ENCODE measurements around the gene ACAD10. TPM values are rescaled to one million over a fixed set of nuclear protein-coding genes. Genes with fewer than 3 reads are reported as not detected.

Gene ACAD10
- total RNA-seq, 1 donor from 2014 or later = 16.9 TPM

- no peaks in the 10 kb centered on the region for H3K27me3 Mint-ChIP-seq (ENCODE audit: low read depth, unreplicated experiment)
- peak overlapping the region; percentile 96 for H3K27ac Mint-ChIP-seq (ENCODE audit: unreplicated experiment)
- Histone ChIP-seq H3K36me3 (ENCODE audit: insufficient read depth, low read length) (peaks cover 12% of the 10 kb centered on the region), H2AFZ (ENCODE audit: low read depth, low read length) (peak overlapping the region; percentile 95), H3K9ac (ENCODE audit: low read length) (peak overlapping the region; percentile 95), H3K79me2 (ENCODE audit: insufficient read depth, low read length) (peaks cover 53% of the 10 kb centered on the region), H3K9me3 (ENCODE audit: insufficient read depth, low read depth, low read length) (no peaks in the 10 kb centered on the region), H3K4me1 (ENCODE audit: insufficient read depth, low read length) (peaks cover 18% of the 10 kb centered on the region), H3K27ac (ENCODE audit: low read depth, low read length) (peak overlapping the region; percentile 76), H3K4me3 (ENCODE audit: insufficient read depth, low read depth, low read length) (peak overlapping the region; percentile 99), H4K20me1 (ENCODE audit: insufficient read depth, low read length) (peaks cover 23% of the 10 kb centered on the region), H3K27me3 (ENCODE audit: insufficient read depth, low read length) (no peaks in the 10 kb centered on the region), H3K4me2 (ENCODE audit: low read length) (peak overlapping the region; percentile 98)
- H3K36me3 Mint-ChIP-seq (ENCODE audit: low read depth, unreplicated experiment) = peaks cover 6% of the 10 kb centered on the region
- no peak for TF ChIP-seq EZH2 (IDR thresholded peaks at IDR 0.05; ENCODE audit: insufficient read depth, low read length)
- no peak for TF ChIP-seq CTCF (IDR thresholded peaks at IDR 0.05; ENCODE audit: insufficient read depth, low read depth, low read length)
- DNase-seq (ENCODE audit: low read depth) = no peak
- H3K9me3 Mint-ChIP-seq (ENCODE audit: unreplicated experiment) = no peaks in the 10 kb centered on the region
- peak overlapping the region; percentile 99 for H3K4me3 Mint-ChIP-seq (ENCODE audit: unreplicated experiment)
- peaks cover 14% of the 10 kb centered on the region for H3K4me1 Mint-ChIP-seq (ENCODE audit: low read depth, unreplicated experiment)
- no peak for FAIRE-seq
These were observed 487 bp upstream of the ACAD10 start for GRCh38 chr12:111685322-111685810.

GRCh38 chr12:111686574-111687105, 787 bp downstream of the ACAD10 start:
- peak overlapping the region; percentile 98 for H3K4me2 ChIP-seq (ENCODE audit: low read length)
- DNase-seq (ENCODE audit: low read depth) (no peak), FAIRE-seq (no peak)
- H3K27me3 ChIP-seq (ENCODE audit: insufficient read depth, low read length) = no peaks in the 10 kb centered on the region
- Mint-ChIP-seq H3K9me3 (ENCODE audit: unreplicated experiment) (no peaks in the 10 kb centered on the region), H3K4me1 (ENCODE audit: low read depth, unreplicated experiment) (peaks cover 14% of the 10 kb centered on the region), H3K27ac (ENCODE audit: unreplicated experiment) (peak overlapping the region; percentile 94), H3K27me3 (ENCODE audit: low read depth, unreplicated experiment) (no peaks in the 10 kb centered on the region), H3K4me3 (ENCODE audit: unreplicated experiment) (peak overlapping the region; percentile 99), H3K36me3 (ENCODE audit: low read depth, unreplicated experiment) (peaks cover 7% of the 10 kb centered on the region)
- H3K4me3 ChIP-seq (ENCODE audit: insufficient read depth, low read depth, low read length) = peak overlapping the region; percentile 99
- H3K4me1 ChIP-seq (ENCODE audit: insufficient read depth, low read length) = peaks cover 18% of the 10 kb centered on the region
- no peaks in the 10 kb centered on the region for H3K9me3 ChIP-seq (ENCODE audit: insufficient read depth, low read depth, low read length)
- peak overlapping the region; percentile 95 for H2AFZ ChIP-seq (ENCODE audit: low read depth, low read length)
- TF ChIP-seq CTCF (IDR thresholded peaks at IDR 0.05; ENCODE audit: insufficient read depth, low read depth, low read length) (no peak), EZH2 (IDR thresholded peaks at IDR 0.05; ENCODE audit: insufficient read depth, low read length) (no peak)
- H4K20me1 ChIP-seq (ENCODE audit: insufficient read depth, low read length) = peaks cover 26% of the 10 kb centered on the region
- H3K36me3 ChIP-seq (ENCODE audit: insufficient read depth, low read length) = peaks cover 4% of the 10 kb centered on the region
- H3K9ac ChIP-seq (ENCODE audit: low read length) = peak overlapping the region; percentile 95
- peak overlapping the region; percentile 76 for H3K27ac ChIP-seq (ENCODE audit: low read depth, low read length)
- peaks cover 53% of the 10 kb centered on the region for H3K79me2 ChIP-seq (ENCODE audit: insufficient read depth, low read length)

GRCh38 chr12:111687255-111687654, 1.4 kb downstream of the ACAD10 start:
- Histone ChIP-seq H3K9me3 (ENCODE audit: insufficient read depth, low read depth, low read length) (no peaks in the 10 kb centered on the region), H3K27ac (ENCODE audit: low read depth, low read length) (no peak overlapping the region), H3K9ac (ENCODE audit: low read length) (peak overlapping the region; percentile 95), H3K4me1 (ENCODE audit: insufficient read depth, low read length) (peaks cover 18% of the 10 kb centered on the region), H3K4me3 (ENCODE audit: insufficient read depth, low read depth, low read length) (no peak overlapping the region), H3K36me3 (ENCODE audit: insufficient read depth, low read length) (no peaks in the 10 kb centered on the region), H3K27me3 (ENCODE audit: insufficient read depth, low read length) (no peaks in the 10 kb centered on the region), H3K4me2 (ENCODE audit: low read length) (peak overlapping the region; percentile 98), H3K79me2 (ENCODE audit: insufficient read depth, low read length) (peaks cover 49% of the 10 kb centered on the region), H2AFZ (ENCODE audit: low read depth, low read length) (no peak overlapping the region), H4K20me1 (ENCODE audit: insufficient read depth, low read length) (peaks cover 26% of the 10 kb centered on the region)
- DNase-seq (ENCODE audit: low read depth) (no peak), FAIRE-seq (no peak)
- TF ChIP-seq CTCF (IDR thresholded peaks at IDR 0.05; ENCODE audit: insufficient read depth, low read depth, low read length) = no peak
- TF ChIP-seq EZH2 (IDR thresholded peaks at IDR 0.05; ENCODE audit: insufficient read depth, low read length) = no peak
- Mint-ChIP-seq H3K27ac (ENCODE audit: unreplicated experiment) (no peak overlapping the region), H3K4me3 (ENCODE audit: unreplicated experiment) (peak overlapping the region; percentile 99), H3K36me3 (ENCODE audit: low read depth, unreplicated experiment) (peaks cover 8% of the 10 kb centered on the region), H3K27me3 (ENCODE audit: low read depth, unreplicated experiment) (no peaks in the 10 kb centered on the region), H3K9me3 (ENCODE audit: unreplicated experiment) (no peaks in the 10 kb centered on the region), H3K4me1 (ENCODE audit: low read depth, unreplicated experiment) (peaks cover 14% of the 10 kb centered on the region)
